HepG2 (cell line): ENCODE measurements around the gene TNP2. TPM values are rescaled to one million over a fixed set of nuclear protein-coding genes. Genes with fewer than 3 reads are reported as not detected.
A peak's percentile ranks its signal among the peaks of the same experiment; 100 is the strongest.

ENCODE experiments used
- ATRX ChIP-seq: sonication (generic); formaldehyde crosslinking; IDR thresholded peaks from 2 replicates; pipeline ENCODE4 v1.4.0; 2020; ENCODE audit warnings: missing genetic modification reagents, borderline replicate concordance
- CBX5 ChIP-seq: sonication (generic); formaldehyde crosslinking; IDR thresholded peaks from 2 replicates; pipeline ENCODE4 v1.4.0; 2020; ENCODE audit warnings: missing genetic modification reagents, borderline replicate concordance
- HES4 ChIP-seq: sonication (generic); formaldehyde crosslinking; IDR thresholded peaks from 2 replicates; pipeline ENCODE4 v1.9.0; 2021; ENCODE audit warnings: mild to moderate bottlenecking, missing genetic modification reagents, borderline replicate concordance
- HOMEZ ChIP-seq: IDR thresholded peaks from 2 replicates; pipeline ENCODE4 v1.6.1; 2016; ENCODE audit warnings: low read depth
- KLF6 ChIP-seq: IDR thresholded peaks from 2 replicates; pipeline ENCODE4 v1.8.0; 2016; ENCODE audit warnings: missing biosample characterization, missing genetic modification reagents
- PCBP1 ChIP-seq: fragments of 200-400 bp; formaldehyde crosslinking; IDR thresholded peaks from 2 replicates; pipeline ENCODE4 v1.6.1; 2017; ENCODE audit warnings: mild to moderate bottlenecking, low read depth, low read length, borderline replicate concordance
- POLR2AphosphoS5 ChIP-seq: IDR thresholded peaks from 2 replicates; pipeline ENCODE4 v1.6.1; 2012; ENCODE audit warnings: low read depth, low read length
- PRDM15 ChIP-seq: sonication (generic); formaldehyde crosslinking; IDR thresholded peaks from 2 replicates; pipeline ENCODE4 v1.4.0; 2020; ENCODE audit warnings: missing genetic modification reagents
- RARG ChIP-seq: sonication (generic); formaldehyde crosslinking; IDR thresholded peaks from 2 replicates; pipeline ENCODE4 v1.4.0; 2020; ENCODE audit warnings: low read depth, mild to moderate bottlenecking, missing genetic modification reagents
- TBP ChIP-seq: sonication (generic); formaldehyde crosslinking; IDR thresholded peaks from 2 replicates; pipeline ENCODE4 v1.5.0; 2020; ENCODE audit warnings: missing genetic modification reagents
- TOPORS ChIP-seq: sonication (generic); formaldehyde crosslinking; IDR thresholded peaks from 2 replicates; pipeline ENCODE4 v1.8.0; 2023; ENCODE audit warnings: mild to moderate bottlenecking, missing genetic modification reagents
- TRAFD1 ChIP-seq: sonication (generic); formaldehyde crosslinking; IDR thresholded peaks from 2 replicates; pipeline ENCODE4 v1.5.1; 2020; ENCODE audit warnings: missing genetic modification reagents, mild to moderate bottlenecking, borderline replicate concordance
- ZBTB39 ChIP-seq: sonication (generic); formaldehyde crosslinking; IDR thresholded peaks from 2 replicates; pipeline ENCODE4 v1.5.0; 2020; ENCODE audit warnings: missing genetic modification reagents
- ZFAT ChIP-seq: sonication (generic); formaldehyde crosslinking; conservative IDR thresholded peaks from 2 replicates; pipeline ENCODE4 v1.8.1; 2023; ENCODE audit warnings: missing genetic modification reagents, inconsistent platforms
- ZNF232 ChIP-seq: sonication (generic); formaldehyde crosslinking; IDR thresholded peaks from 2 replicates; pipeline ENCODE4 v1.4.0; 2020; ENCODE audit warnings: missing genetic modification reagents, borderline replicate concordance
- ZNF256 ChIP-seq: sonication (generic); formaldehyde crosslinking; conservative IDR thresholded peaks from 2 replicates; pipeline ENCODE4 v1.4.0; 2020; ENCODE audit warnings: missing genetic modification reagents
- ZNF382 ChIP-seq: sonication (generic); formaldehyde crosslinking; IDR thresholded peaks from 2 replicates; pipeline ENCODE4 v1.5.0; 2020; ENCODE audit warnings: missing genetic modification reagents, mild to moderate bottlenecking, borderline replicate concordance
- ZNF639 ChIP-seq: conservative IDR thresholded peaks from 2 replicates; pipeline ENCODE4 v1.6.1; 2018; ENCODE audit warnings: missing genetic modification reagents
- polyA plus RNA-seq, 8 experiments: library from polyadenylated mRNA; depleted of rRNA in 3 of 8; stranded (reverse) in 7 of 8; unstranded in 1 of 8; fragments of >200 nt; fragmentation: Illumina TruSeq in 4 of 8; extraction: Trizol in 4 of 8; gene quantifications; 2 replicates each; pipeline versions ENCODE4 v1.2.1 to v1.2.3, GENCODE V29; 2011 to 2016; ENCODE audit warnings: low read depth in 4 of 8, missing spikeins in 1 of 8, mixed read lengths in 1 of 8; ENCODE audit not compliant: insufficient read depth in 1 of 8
- total RNA-seq, 5 experiments: library from RNA; depleted of rRNA; stranded (reverse); fragments of >200 nt; fragmentation: Illumina TruSeq; extraction: Trizol; gene quantifications; 2 replicates each; pipeline ENCODE4 v1.2.3, GENCODE V29; 2016; ENCODE audit warnings: low read depth in 1 of 5

The TNP2 gene
- total and polyA plus RNA-seq, 2 of the 13 experiments (the other 11 are each of a cell fraction or from before 2014, with no cell fraction given) = not detected

GRCh38 chr16:11308493-11309283 lies 39.6 kb upstream of the TNP2 start (continued):
- no peak for TF ChIP-seq ZNF639 (CRISPR knock-in tag)
- no peak for TF ChIP-seq ZNF382 (CRISPR knock-in tag)
- peak; percentile 69; the same call in 1 of the 2 replicates for TF ChIP-seq CBX5
- TF ChIP-seq POLR2AphosphoS5 = peak; percentile 38; the same call in 1 of the 2 replicates
- no peak for TF ChIP-seq TBP (CRISPR knock-in tag)
- TF ChIP-seq ZNF232 (CRISPR knock-in tag) = no peak
- TF ChIP-seq ATRX = no peak
- TF ChIP-seq PCBP1 = peak; percentile 64; the same call in 1 of the 2 replicates
- TF ChIP-seq TOPORS (CRISPR knock-in tag) = 0 out of 2 replicates have a peak, but pooled peaks have one; percentile 27
- peak; percentile 26; the same call in 1 of the 2 replicates for TF ChIP-seq PRDM15 (CRISPR knock-in tag)
- TF ChIP-seq RARG = no peak; the same call in 1 of the 2 replicates
- no peak for TF ChIP-seq HOMEZ (CRISPR knock-in tag)
- TF ChIP-seq ZNF256 (CRISPR knock-in tag) = no peak
- TF ChIP-seq ZBTB39 = peak; percentile 88; the same call in 1 of the 2 replicates
- TF ChIP-seq HES4 (CRISPR knock-in tag) = no peak
- TF ChIP-seq KLF6 (CRISPR knock-in tag) = no peak
- peak; percentile 61 for TF ChIP-seq TRAFD1
- no peak for TF ChIP-seq ZFAT (CRISPR knock-in tag)
